ENCODE results near the gene KIAA2012. TPM values are rescaled to one million over a fixed set of nuclear protein-coding genes. Genes with fewer than 3 reads are reported as not detected.

The KIAA2012 gene
- total RNA-seq, 1 donor from 2014 or later = not detected

- TF ChIP-seq, protein P1, sequence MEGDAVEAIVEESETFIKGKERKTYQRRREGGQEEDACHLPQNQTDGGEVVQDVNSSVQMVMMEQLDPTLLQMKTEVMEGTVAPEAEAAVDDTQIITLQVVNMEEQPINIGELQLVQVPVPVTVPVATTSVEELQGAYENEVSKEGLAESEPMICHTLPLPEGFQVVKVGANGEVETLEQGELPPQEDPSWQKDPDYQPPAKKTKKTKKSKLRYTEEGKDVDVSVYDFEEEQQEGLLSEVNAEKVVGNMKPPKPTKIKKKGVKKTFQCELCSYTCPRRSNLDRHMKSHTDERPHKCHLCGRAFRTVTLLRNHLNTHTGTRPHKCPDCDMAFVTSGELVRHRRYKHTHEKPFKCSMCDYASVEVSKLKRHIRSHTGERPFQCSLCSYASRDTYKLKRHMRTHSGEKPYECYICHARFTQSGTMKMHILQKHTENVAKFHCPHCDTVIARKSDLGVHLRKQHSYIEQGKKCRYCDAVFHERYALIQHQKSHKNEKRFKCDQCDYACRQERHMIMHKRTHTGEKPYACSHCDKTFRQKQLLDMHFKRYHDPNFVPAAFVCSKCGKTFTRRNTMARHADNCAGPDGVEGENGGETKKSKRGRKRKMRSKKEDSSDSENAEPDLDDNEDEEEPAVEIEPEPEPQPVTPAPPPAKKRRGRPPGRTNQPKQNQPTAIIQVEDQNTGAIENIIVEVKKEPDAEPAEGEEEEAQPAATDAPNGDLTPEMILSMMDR (IDR thresholded peaks at IDR 0.05; ENCODE audit: partially characterized antibody, unreplicated experiment) = no peak
- H3K27me3 Mint-ChIP-seq (ENCODE audit: unreplicated experiment) = peaks cover 11% of the 10 kb centered on the region
- no peak for DNase-seq
Measured at GRCh38 chr2:202049840-202050239, 23.2 kb upstream of the KIAA2012 start.

GRCh38 chr2:202050652-202051051 lies 22.4 kb upstream of the KIAA2012 start:
- Mint-ChIP-seq H3K27me3 (ENCODE audit: unreplicated experiment) (peaks cover 9% of the 10 kb centered on the region), H3K27ac (ENCODE audit: unreplicated experiment) (no peak overlapping the region), H3K36me3 (ENCODE audit: unreplicated experiment) (no peaks in the 10 kb centered on the region), H3K9me3 (ENCODE audit: unreplicated experiment) (peaks cover 2% of the 10 kb centered on the region), H3K4me3 (ENCODE audit: unreplicated experiment) (no peak overlapping the region), H3K4me1 (ENCODE audit: low read depth, unreplicated experiment) (no peaks in the 10 kb centered on the region)
- no peak for DNase-seq
- TF ChIP-seq, protein P1 (IDR thresholded peaks at IDR 0.05; ENCODE audit: partially characterized antibody, unreplicated experiment) = no peak

More at GRCh38 chr2:202049840-202050239, 23.2 kb upstream of the KIAA2012 start:
- Mint-ChIP-seq H3K4me3 (ENCODE audit: unreplicated experiment) (no peak overlapping the region), H3K9me3 (ENCODE audit: unreplicated experiment) (peaks cover 2% of the 10 kb centered on the region), H3K4me1 (ENCODE audit: low read depth, unreplicated experiment) (no peaks in the 10 kb centered on the region), H3K36me3 (ENCODE audit: unreplicated experiment) (no peaks in the 10 kb centered on the region), H3K27ac (ENCODE audit: unreplicated experiment) (no peak overlapping the region)

DNA sequence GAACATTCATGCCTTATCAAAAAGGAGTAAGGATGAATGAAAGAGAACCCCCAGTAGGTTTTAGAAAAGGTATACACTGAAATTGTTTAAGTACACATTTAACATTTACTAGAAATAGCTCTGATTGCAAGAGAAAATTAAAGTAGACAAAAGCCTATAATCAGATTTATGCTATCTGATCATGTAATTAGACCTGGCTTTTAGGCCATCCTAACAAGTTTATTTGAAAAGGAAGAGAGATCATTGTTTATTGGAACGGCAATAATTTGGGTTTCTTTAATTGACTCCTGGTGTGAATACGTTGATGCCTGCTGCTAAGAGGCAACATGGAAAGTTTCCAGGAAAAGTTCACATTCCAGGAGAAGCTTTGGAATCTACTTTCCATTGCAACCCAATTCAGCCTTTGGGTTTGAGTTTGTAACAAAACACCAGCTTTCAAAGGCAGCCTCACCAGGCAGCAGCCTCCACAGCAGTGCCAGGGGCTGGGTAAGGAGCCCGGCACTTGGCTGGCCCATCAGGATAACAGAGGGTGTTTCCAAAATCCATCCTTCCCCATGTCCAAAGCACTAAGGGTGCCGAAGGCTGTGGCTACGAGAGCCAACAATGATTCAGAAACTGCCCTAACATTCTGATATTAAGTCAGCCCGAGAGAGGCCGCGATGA lies 21.4 kb upstream of the KIAA2012 start:
- Mint-ChIP-seq H3K9me3 (ENCODE audit: unreplicated experiment) (no peaks in the 10 kb centered on the region), H3K27me3 (ENCODE audit: unreplicated experiment) (peaks cover 9% of the 10 kb centered on the region), H3K4me3 (ENCODE audit: unreplicated experiment) (no peak overlapping the region), H3K4me1 (ENCODE audit: low read depth, unreplicated experiment) (no peaks in the 10 kb centered on the region), H3K27ac (ENCODE audit: unreplicated experiment) (no peak overlapping the region), H3K36me3 (ENCODE audit: unreplicated experiment) (no peaks in the 10 kb centered on the region)
- DNase-seq = no peak
- TF ChIP-seq, protein P1 (IDR thresholded peaks at IDR 0.05; ENCODE audit: partially characterized antibody, unreplicated experiment) = no peak

GRCh38 chr2:202052235-202052634 lies 20.8 kb upstream of the KIAA2012 start:
- Mint-ChIP-seq H3K36me3 (ENCODE audit: unreplicated experiment) (no peaks in the 10 kb centered on the region), H3K27me3 (ENCODE audit: unreplicated experiment) (peaks cover 9% of the 10 kb centered on the region), H3K4me1 (ENCODE audit: low read depth, unreplicated experiment) (no peaks in the 10 kb centered on the region), H3K9me3 (ENCODE audit: unreplicated experiment) (no peaks in the 10 kb centered on the region), H3K4me3 (ENCODE audit: unreplicated experiment) (no peak overlapping the region), H3K27ac (ENCODE audit: unreplicated experiment) (no peak overlapping the region)
- DNase-seq = no peak
- TF ChIP-seq, protein P1 (IDR thresholded peaks at IDR 0.05; ENCODE audit: partially characterized antibody, unreplicated experiment) = no peak

GRCh38 chr2:202054679-202055078 lies 18.4 kb upstream of the KIAA2012 start:
- no peak for DNase-seq
- H3K9me3 Mint-ChIP-seq (ENCODE audit: unreplicated experiment) = no peaks in the 10 kb centered on the region
- TF ChIP-seq, protein P1 (IDR thresholded peaks at IDR 0.05; ENCODE audit: partially characterized antibody, unreplicated experiment) = no peak
- H3K4me1 Mint-ChIP-seq (ENCODE audit: low read depth, unreplicated experiment) = no peaks in the 10 kb centered on the region
- peaks cover 2% of the 10 kb centered on the region for H3K27me3 Mint-ChIP-seq (ENCODE audit: unreplicated experiment)
- no peaks in the 10 kb centered on the region for H3K36me3 Mint-ChIP-seq (ENCODE audit: unreplicated experiment)
- no peak overlapping the region for H3K27ac Mint-ChIP-seq (ENCODE audit: unreplicated experiment)
- no peak overlapping the region for H3K4me3 Mint-ChIP-seq (ENCODE audit: unreplicated experiment)

All from glutamatergic neuron (in vitro differentiated cells).